PC-3 (cell line): ENCODE measurements around the gene KANK2. TPM values are rescaled to one million over a fixed set of nuclear protein-coding genes. Genes with fewer than 3 reads are reported as not detected.

Source experiments
- ATAC-seq: fragments of 200-7000 bp; cut with Tn5 transposase; 2 replicates; pipeline ENCODE4 v1.9.1; 2020; ENCODE audit warnings: mild to moderate bottlenecking, moderate library complexity
- Bru-seq: library from RNA; stranded (reverse); fragments of 400-500 nt; gene quantifications from one replicate; lab custom pipeline; 2021; lab: Mats Ljungman, UMichigan
- BruChase-seq, 2 experiments: library from RNA; stranded (reverse); fragments of 400-500 nt; gene quantifications; one replicate each; lab custom pipeline; 2021; lab: Mats Ljungman, UMichigan
- BruUV-seq: library from RNA; stranded (reverse); fragments of 400-500 nt; replicated peaks from 2 replicates; lab custom pipeline; 2021; lab: Mats Ljungman, UMichigan
- CTCF ChIA-PET: fragments of 300-600 bp; sonication (Branson Sonifier 250); formaldehyde crosslinking; loops from one replicate; lab custom pipeline; 2022; ENCODE audit warnings: antibody characterized with exemption; lab: Charles Lee
- POLR2A ChIA-PET: fragments of 300-600 bp; sonication (Branson Sonifier 250); formaldehyde crosslinking; loops from one replicate; lab custom pipeline; 2022; ENCODE audit warnings: antibody characterized with exemption; ENCODE audit not compliant: unreplicated experiment; lab: Charles Lee
- DNase-seq: peaks from one replicate; pipeline ENCODE4 v3.0.0-alpha.2; 2015
- H2AFZ ChIP-seq: fragments of 300-600 bp; sonication (generic); 2 replicates; pipeline ENCODE4 v1.6.0; 2016; ENCODE audit warnings: antibody characterized with exemption, low read length
- H3F3A ChIP-seq: fragments of 300-600 bp; sonication (generic); one replicate; pipeline ENCODE4 v1.6.0; 2017; ENCODE audit warnings: antibody characterized with exemption, low read length, control low read depth, mild to moderate bottlenecking; ENCODE audit not compliant: unreplicated experiment
- H3K27ac ChIP-seq: fragments of 300-600 bp; sonication (generic); 2 replicates; pipeline ENCODE4 v1.5.1; 2016; ENCODE audit warnings: mild to moderate bottlenecking, low read length
- H3K27me3 ChIP-seq: fragments of 300-600 bp; sonication (generic); 2 replicates; pipeline ENCODE4 v1.6.1; 2016; ENCODE audit warnings: low read length, mixed read lengths
- H3K36me3 ChIP-seq: fragments of 300-600 bp; sonication (generic); 2 replicates; pipeline ENCODE4 v1.6.1; 2016; ENCODE audit warnings: low read depth, mixed run types, low read length, mixed read lengths
- H3K4me1 ChIP-seq: fragments of 300-600 bp; sonication (generic); 2 replicates; pipeline ENCODE4 v1.5.1; 2016; ENCODE audit warnings: low read length; ENCODE audit not compliant: insufficient read depth
- H3K4me2 ChIP-seq: fragments of 300-600 bp; sonication (generic); 2 replicates; pipeline ENCODE4 v1.6.0; 2016; ENCODE audit warnings: low read length
- H3K4me3 ChIP-seq: fragments of 300-600 bp; sonication (generic); 2 replicates; pipeline ENCODE4 v1.5.1; 2016; ENCODE audit warnings: mild to moderate bottlenecking, low read length, mixed read lengths
- H3K79me2 ChIP-seq: fragments of 300-600 bp; sonication (generic); 2 replicates; pipeline ENCODE4 v1.6.1; 2017; ENCODE audit warnings: low read length, mixed read lengths
- H3K9ac ChIP-seq: fragments of 300-600 bp; sonication (generic); 2 replicates; pipeline ENCODE4 v1.6.0; 2016; ENCODE audit warnings: mild to moderate bottlenecking, low read length
- H3K9me2 ChIP-seq: fragments of 300-600 bp; sonication (generic); replicated peaks from 2 replicates; pipeline ENCODE4 v1.6.1; 2016; ENCODE audit warnings: mixed run types, low read length, mixed read lengths
- H3K9me3 ChIP-seq: fragments of 300-600 bp; sonication (generic); 2 replicates; pipeline ENCODE4 v1.6.1; 2016; ENCODE audit warnings: low read length, mixed read lengths
- H4K20me1 ChIP-seq: fragments of 300-600 bp; sonication (generic); 2 replicates; pipeline ENCODE4 v1.6.1; 2016; ENCODE audit warnings: low read length, mixed read lengths
- EZH2 ChIP-seq: fragments of 300-600 bp; sonication (generic); IDR thresholded peaks from one replicate; pipeline ENCODE4 v1.6.1; 2017; ENCODE audit warnings: antibody characterized with exemption, mild to moderate bottlenecking, low read length; ENCODE audit not compliant: unreplicated experiment
- EZH2phosphoT487 ChIP-seq: fragments of 300-600 bp; sonication (generic); IDR thresholded peaks from 2 replicates; pipeline ENCODE4 v1.6.1; 2018; ENCODE audit warnings: mild to moderate bottlenecking, antibody characterized with exemption, low read length, borderline replicate concordance
- intact Hi-C: fragments of 100-400 bp; cut with micrococcal nuclease; formaldehyde crosslinking; loops from 2 replicates; pipeline ENCODE4 v1.9.0; 2023
- long read RNA-seq: library from polyadenylated mRNA; unstranded; transcript quantifications from one replicate; pipeline ENCODE4 v2.0.0, GENCODE V29; 2021; ENCODE audit not compliant: unreplicated experiment
- total RNA-seq: library from RNA; depleted of rRNA; stranded (reverse); fragments of >200 nt; gene quantifications from 2 replicates; pipeline ENCODE4 v1.2.3, GENCODE V29; 2014; rRNA removed
- TF ChIP-seq, protein P1 (sequence below): fragments of 300-600 bp; sonication (generic); conservative IDR thresholded peaks from 2 replicates; pipeline ENCODE4 v1.5.1; 2017; ENCODE audit warnings: antibody characterized with exemption, low read depth, mild to moderate bottlenecking, low read length

The KANK2 gene
- total RNA-seq, result 96.6 and 98.4 TPM in 2 replicates
- percentile 77 among the genes with signal in this experiment for Bru-seq, nascent RNA
- percentile 90 among the genes with signal in this experiment for BruChase-seq, experiment 1, labeled RNA remaining after a 6-hour chase
- percentile 84 among the genes with signal in this experiment for BruChase-seq, experiment 2, labeled RNA remaining after a 2-hour chase
- long read RNA-seq, full-length matches to known transcripts, result 7 of 148 reads
- long read RNA-seq, partial matches to known transcripts, result 66 of 148 reads
- long read RNA-seq, other reads (novel, unspliced or antisense), result 75 of 148 reads

GRCh38 chr19:11197291-11198174 lies at the start of gene KANK2:
Gene KANK2, minus strand, starts transcription at chr19:11197545. Its CDS starts 3,034 bp downstream, at chr19:11194511.
- intact Hi-C loops, result loop anchor here (1.0 to 2.0 kb wide), 2 partner anchors 29 to 59 kb away; no protein-coding TSS in a partner anchor
- ATAC-seq, result peak; percentile 81

GRCh38 chr19:11246941-11247340 lies 49.6 kb upstream of the KANK2 start:
- CTCF ChIA-PET, result interaction anchor here (0.6 kb wide), 1 partner anchor 382 kb away, joined by 3 read pairs; no protein-coding TSS in a partner anchor
- no peak for TF ChIP-seq EZH2
- no peak for TF ChIP-seq EZH2phosphoT487
- TF ChIP-seq, protein P1, sequence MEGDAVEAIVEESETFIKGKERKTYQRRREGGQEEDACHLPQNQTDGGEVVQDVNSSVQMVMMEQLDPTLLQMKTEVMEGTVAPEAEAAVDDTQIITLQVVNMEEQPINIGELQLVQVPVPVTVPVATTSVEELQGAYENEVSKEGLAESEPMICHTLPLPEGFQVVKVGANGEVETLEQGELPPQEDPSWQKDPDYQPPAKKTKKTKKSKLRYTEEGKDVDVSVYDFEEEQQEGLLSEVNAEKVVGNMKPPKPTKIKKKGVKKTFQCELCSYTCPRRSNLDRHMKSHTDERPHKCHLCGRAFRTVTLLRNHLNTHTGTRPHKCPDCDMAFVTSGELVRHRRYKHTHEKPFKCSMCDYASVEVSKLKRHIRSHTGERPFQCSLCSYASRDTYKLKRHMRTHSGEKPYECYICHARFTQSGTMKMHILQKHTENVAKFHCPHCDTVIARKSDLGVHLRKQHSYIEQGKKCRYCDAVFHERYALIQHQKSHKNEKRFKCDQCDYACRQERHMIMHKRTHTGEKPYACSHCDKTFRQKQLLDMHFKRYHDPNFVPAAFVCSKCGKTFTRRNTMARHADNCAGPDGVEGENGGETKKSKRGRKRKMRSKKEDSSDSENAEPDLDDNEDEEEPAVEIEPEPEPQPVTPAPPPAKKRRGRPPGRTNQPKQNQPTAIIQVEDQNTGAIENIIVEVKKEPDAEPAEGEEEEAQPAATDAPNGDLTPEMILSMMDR, result no peak

More at GRCh38 chr19:11197291-11198174, at the start of gene KANK2:
- TF ChIP-seq, protein P1, result no peak
- TF ChIP-seq EZH2phosphoT487, result peak; percentile 34; the same call in 1 of the 2 replicates
- H2AFZ ChIP-seq, result peak within 1 kb of the TSS; percentile 91
- H3K27me3 ChIP-seq, result no peaks in the 10 kb centered on the region
- no peaks in the 10 kb centered on the region for H3K9me2 ChIP-seq
- H3K79me2 ChIP-seq, result peaks cover 19% of the 10 kb centered on the region
- H3K27ac ChIP-seq, result peak within 1 kb of the TSS; percentile 12
- H3K4me3 ChIP-seq, result peak within 1 kb of the TSS; percentile 98
- H4K20me1 ChIP-seq, result no peaks in the 10 kb centered on the region
- peaks cover 12% of the 10 kb centered on the region; the same call in 1 of the 2 replicates for H3K36me3 ChIP-seq
- peaks cover 18% of the 10 kb centered on the region for H3K4me1 ChIP-seq
- ChIA-PET POLR2A (no interaction called here), CTCF (interaction anchor here (0.5 to 1.0 kb wide), 4 partner anchors 10 to 256 kb away, joined by 3 to 9 read pairs (median 4); no protein-coding TSS in a partner anchor)
- H3K9me3 ChIP-seq, result no peaks in the 10 kb centered on the region
- no TSS peak for BruUV-seq
- H3F3A ChIP-seq, result no peaks in the 10 kb centered on the region
- DNase-seq, result peak; percentile 91
- peak within 1 kb of the TSS; percentile 82 for H3K9ac ChIP-seq
- H3K4me2 ChIP-seq, result peak within 1 kb of the TSS; percentile 100

More at GRCh38 chr19:11246941-11247340, 49.6 kb upstream of the KANK2 start:
- H3K4me3 ChIP-seq, result no peak overlapping the region
- no peaks in the 10 kb centered on the region for H3K27me3 ChIP-seq
- 0 out of 2 replicates have a peak, but pooled peaks cover 3% of the 10 kb centered on the region for H3K4me1 ChIP-seq
- ATAC-seq (no peak), DNase-seq (no peak)
- intact Hi-C loops, result no loop called here
- no peaks in the 10 kb centered on the region for H3K9me3 ChIP-seq
- peaks cover 12% of the 10 kb centered on the region for H3K36me3 ChIP-seq
- H3F3A ChIP-seq, result no peaks in the 10 kb centered on the region
- no peak overlapping the region for H3K9ac ChIP-seq
- no peaks in the 10 kb centered on the region for H4K20me1 ChIP-seq
- POLR2A ChIA-PET, result interaction anchor here (0.6 kb wide), 1 partner anchor 24 kb away, joined by 6 read pairs; no protein-coding TSS in a partner anchor
- H3K27ac ChIP-seq, result no peak overlapping the region
- H3K4me2 ChIP-seq, result no peak overlapping the region
- no TSS peak for BruUV-seq
- no peak overlapping the region for H2AFZ ChIP-seq
- no peaks in the 10 kb centered on the region for H3K9me2 ChIP-seq
- no peaks in the 10 kb centered on the region for H3K79me2 ChIP-seq
